Neuronal stem cell (in vitro differentiated cells): ENCODE data around the gene FMO3.

Experiments used
- DNase-seq: peaks from one replicate; pipeline ENCODE4 v3.0.0-alpha.2; 2013; ENCODE audit warnings: low spot score
- H2AFZ ChIP-seq: one replicate; pipeline ENCODE4 v1.6.1; 2013; ENCODE audit warnings: mild to moderate bottlenecking, low read length, inconsistent platforms
- H2AK5ac ChIP-seq: 2 replicates; pipeline ENCODE4 v1.6.1; 2013; ENCODE audit warnings: low read depth, mild to moderate bottlenecking, inconsistent platforms, low read length, moderate library complexity, mixed read lengths
- H2BK120ac ChIP-seq: 2 replicates; pipeline ENCODE4 v1.6.1; 2013; ENCODE audit warnings: low read depth, mild to moderate bottlenecking, inconsistent platforms, low read length, moderate library complexity, mixed read lengths
- H2BK12ac ChIP-seq: one replicate; pipeline ENCODE4 v1.6.1; 2013; ENCODE audit warnings: low read length, inconsistent platforms
- H2BK15ac ChIP-seq: 2 replicates; pipeline ENCODE4 v1.6.1; 2013; ENCODE audit warnings: mild to moderate bottlenecking, low read length, inconsistent platforms, mixed read lengths
- H2BK5ac ChIP-seq: one replicate; pipeline ENCODE4 v1.6.1; 2013; ENCODE audit warnings: inconsistent platforms, mild to moderate bottlenecking, low read length, moderate library complexity
- H3K14ac ChIP-seq: one replicate; pipeline ENCODE4 v1.6.1; 2013; ENCODE audit warnings: low read length, inconsistent platforms
- H3K18ac ChIP-seq: 2 replicates; pipeline ENCODE4 v1.6.1; 2013; ENCODE audit warnings: low read length, inconsistent platforms
- H3K23ac ChIP-seq: 2 replicates; pipeline ENCODE4 v1.6.1; 2013; ENCODE audit warnings: low read depth, mild to moderate bottlenecking, mixed read lengths, low read length, inconsistent platforms; ENCODE audit not compliant: poor library complexity
- H3K27ac ChIP-seq: replicated peaks from 3 replicates; pipeline ENCODE4 v1.5.1; 2013; ENCODE audit warnings: low read length, inconsistent platforms
- H3K27me3 ChIP-seq, 3 experiments: 2 replicates each; pipeline ENCODE4 v1.6.1; 2013; ENCODE audit warnings: low read length in 3 of 3, mild to moderate bottlenecking in 2 of 3, inconsistent platforms in 1 of 3, low read depth in 1 of 3, mixed read lengths in 1 of 3, moderate library complexity in 1 of 3; ENCODE audit not compliant: control insufficient read depth in 3 of 3, insufficient read depth in 3 of 3
- H3K36me3 ChIP-seq, 2 donors: replicated peaks in 1 of 2; 2 replicates each; pipeline ENCODE4 v1.6.1; 2013; ENCODE audit warnings: low read length in 2 of 2; ENCODE audit not compliant: control insufficient read depth in 2 of 2, insufficient read depth in 2 of 2
- H3K4ac ChIP-seq: 2 replicates; pipeline ENCODE4 v1.6.1; 2013; ENCODE audit warnings: inconsistent platforms, mild to moderate bottlenecking, low read length, moderate library complexity
- H3K4me1 ChIP-seq, 2 donors: 1 replicate in 1 of 2; 2 replicates in 1 of 2; pipeline ENCODE4 v1.6.1; 2013; ENCODE audit warnings: low read length in 2 of 2, low read depth in 1 of 2; ENCODE audit not compliant: control insufficient read depth in 2 of 2, insufficient read depth in 1 of 2
- H3K4me2 ChIP-seq: one replicate; pipeline ENCODE4 v1.6.1; 2013; ENCODE audit warnings: mild to moderate bottlenecking, low read length, inconsistent platforms; ENCODE audit not compliant: insufficient read depth, poor library complexity, severe bottlenecking
- H3K4me3 ChIP-seq, 2 donors: 2 replicates each; pipeline ENCODE4 v1.5.1; 2013; ENCODE audit warnings: low read length in 2 of 2, mild to moderate bottlenecking in 2 of 2, inconsistent platforms in 1 of 2, moderate library complexity in 1 of 2
- H3K79me1 ChIP-seq: one replicate; pipeline ENCODE4 v1.6.1; 2013; ENCODE audit warnings: low read depth, mild to moderate bottlenecking, inconsistent platforms, low read length, moderate library complexity
- H3K9ac ChIP-seq: one replicate; pipeline ENCODE4 v1.6.1; 2013; ENCODE audit warnings: mild to moderate bottlenecking, low read depth, low read length, inconsistent platforms; ENCODE audit not compliant: poor library complexity
- H3K9me3 ChIP-seq, 2 donors: replicated peaks in 1 of 2; 2 replicates each; pipeline versions ENCODE3 to v1.6.1; 2013; ENCODE audit warnings: low read length in 2 of 2, mild to moderate bottlenecking in 2 of 2, inconsistent platforms in 1 of 2, low read depth in 1 of 2, mixed read lengths in 1 of 2, moderate library complexity in 1 of 2; ENCODE audit not compliant: control insufficient read depth in 2 of 2, insufficient read depth in 1 of 2
- H4K8ac ChIP-seq: one replicate; pipeline ENCODE4 v1.6.1; 2013; ENCODE audit warnings: low read depth, mild to moderate bottlenecking, inconsistent platforms, low read length, moderate library complexity
- H4K91ac ChIP-seq: one replicate; pipeline ENCODE4 v1.6.1; 2013; ENCODE audit warnings: low read length, low read depth, mild to moderate bottlenecking, inconsistent platforms; ENCODE audit not compliant: poor library complexity
- WGBS, 2 donors: extraction: QIAGEN DNeasy Blood & Tissue Kit; methylation state at CpG; one replicate each; pipeline ENCODE4 v1.1.7; 2013; ENCODE audit warnings: missing lambda C conversion rate in 2 of 2, mixed read lengths in 1 of 2; ENCODE audit not compliant: insufficient read length in 2 of 2, insufficient replicate concordance in 1 of 2; ENCODE audit errors: extremely low coverage in 2 of 2; 5-methylcytosine and 5-hydroxymethylcytosine counted together

The FMO3 gene

GRCh38 chr1:171140956-171141687 is 50.4 kb downstream of the FMO3 start:
- H3K14ac ChIP-seq: no peak overlapping the region
- no peak overlapping the region for H3K23ac ChIP-seq
- no peak overlapping the region for H3K4me2 ChIP-seq
- H2BK5ac ChIP-seq: no peak overlapping the region
- H3K4me3 ChIP-seq: no peak overlapping the region
- H3K18ac ChIP-seq: no peak overlapping the region
- H2BK12ac ChIP-seq: no peak overlapping the region
- no CpG with 5 or more reads among the region's 4 CpGs for WGBS, 2 donors
- no peaks in the 10 kb centered on the region for H3K27me3 ChIP-seq
- no peak overlapping the region for H2BK120ac ChIP-seq
- no peak overlapping the region for H4K8ac ChIP-seq
- H2BK15ac ChIP-seq: no peak overlapping the region
- H3K36me3 ChIP-seq: no peaks in the 10 kb centered on the region
- no peaks in the 10 kb centered on the region for H3K9me3 ChIP-seq
- no peak overlapping the region for H3K9ac ChIP-seq
- H2AK5ac ChIP-seq: no peak overlapping the region
- DNase-seq: no peak
- H4K91ac ChIP-seq: no peak overlapping the region
- H3K4me1 ChIP-seq: peaks cover 0 to 3% of the 10 kb centered on the region in 2 donors
- H3K4ac ChIP-seq: no peak overlapping the region
- H2AFZ ChIP-seq: no peak overlapping the region
- no peaks in the 10 kb centered on the region for H3K79me1 ChIP-seq
- no peak overlapping the region for H3K27ac ChIP-seq

DNA sequence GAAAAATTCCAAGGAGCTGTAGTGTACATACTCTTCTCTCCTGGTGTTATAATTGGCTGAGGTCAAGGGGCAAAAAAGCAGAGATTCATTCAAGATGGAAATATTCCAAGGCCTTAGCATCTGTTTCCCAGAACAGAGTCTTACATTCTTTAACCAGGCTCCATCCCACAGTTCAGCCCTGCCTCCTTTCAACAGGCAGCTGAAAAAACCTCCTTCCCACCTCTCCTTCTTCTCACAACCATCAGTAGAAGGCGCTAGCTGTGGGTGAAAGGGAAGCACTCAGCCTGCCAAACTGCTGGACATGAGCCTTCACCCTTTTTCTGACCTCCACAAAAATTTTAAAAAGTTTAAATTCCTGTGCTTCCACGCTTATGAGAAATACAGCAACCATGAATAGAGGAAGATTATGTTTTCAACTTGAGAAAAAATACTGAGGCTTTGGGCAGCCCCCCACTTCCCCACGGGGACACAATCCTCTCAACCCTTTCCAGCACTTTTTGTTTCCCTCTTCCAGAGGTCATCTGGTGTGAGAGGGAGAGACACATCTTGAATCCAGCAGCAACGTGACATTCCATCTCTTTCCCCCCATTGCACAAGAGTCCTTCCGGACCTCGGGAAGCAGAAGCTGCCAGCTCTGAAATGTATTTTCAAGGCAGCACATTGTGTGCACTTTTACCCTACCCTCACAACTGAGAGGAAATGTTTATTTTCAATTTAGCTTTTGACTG is 51.1 kb downstream of the FMO3 start:
- Histone ChIP-seq H3K27me3 (no peaks in the 10 kb centered on the region), H3K4me3 (no peak overlapping the region), H3K79me1 (no peaks in the 10 kb centered on the region), H2BK120ac (no peak overlapping the region), H3K18ac (no peak overlapping the region), H3K4me2 (no peak overlapping the region), H3K36me3 (no peaks in the 10 kb centered on the region), H2AK5ac (no peak overlapping the region), H3K27ac (no peak overlapping the region), H2AFZ (no peak overlapping the region), H3K4ac (no peak overlapping the region), H3K23ac (no peak overlapping the region), H2BK15ac (no peak overlapping the region), H4K8ac (no peak overlapping the region), H3K4me1 (peaks cover 0 to 3% of the 10 kb centered on the region in 2 donors), H3K14ac (no peak overlapping the region), H2BK5ac (no peak overlapping the region), H4K91ac (no peak overlapping the region), H3K9ac (no peak overlapping the region), H3K9me3 (no peaks in the 10 kb centered on the region), H2BK12ac (no peak overlapping the region)
- DNase-seq: no peak
- no CpG with 5 or more reads among the region's 6 CpGs for WGBS, 2 donors

GRCh38 chr1:171142416-171143385 is 52.0 kb downstream of the FMO3 start:
- Histone ChIP-seq H3K9me3 (no peaks in the 10 kb centered on the region), H3K23ac (no peak overlapping the region), H2BK15ac (no peak overlapping the region), H2BK120ac (no peak overlapping the region), H2BK5ac (no peak overlapping the region), H3K79me1 (no peaks in the 10 kb centered on the region), H3K4me2 (no peak overlapping the region), H2BK12ac (no peak overlapping the region), H3K14ac (no peak overlapping the region), H2AFZ (no peak overlapping the region), H3K4me1 (peaks cover 0 to 3% of the 10 kb centered on the region in 2 donors), H3K18ac (no peak overlapping the region), H3K4ac (no peak overlapping the region), H3K27ac (no peak overlapping the region), H3K9ac (no peak overlapping the region), H2AK5ac (no peak overlapping the region), H3K4me3 (no peak overlapping the region), H3K36me3 (no peaks in the 10 kb centered on the region), H4K91ac (no peak overlapping the region), H4K8ac (no peak overlapping the region), H3K27me3 (no peaks in the 10 kb centered on the region)
- no peak for DNase-seq
- WGBS, 2 donors: no CpG with 5 or more reads among the region's 8 CpGs
